Lower leg skin (tissue), 4 donors: ENCODE data around the gene TTC34. TPM values are rescaled to one million over a fixed set of nuclear protein-coding genes. Genes with fewer than 3 reads are reported as not detected.

Source experiments
- DNase-seq, 2 donors: peaks; one replicate each; pipeline ENCODE4 v3.0.0-alpha.2; 2019; ENCODE audit warnings: low spot score in 2 of 2
- H3K4me3 ChIP-seq: fragments of 200-600 bp; sonication (generic); 2 replicates; pipeline ENCODE4 v1.5.1; 2017; ENCODE audit warnings: mild to moderate bottlenecking, low read depth; ENCODE audit not compliant: poor library complexity, severe bottlenecking
- POLR2A ChIP-seq, 2 donors: fragments of 450-650 bp; IDR thresholded peaks; one replicate each; pipeline ENCODE4 v1.6.1; 2016 to 2017; ENCODE audit warnings: antibody characterized with exemption in 2 of 2, mild to moderate bottlenecking in 1 of 2, moderate library complexity in 1 of 2
- WGBS, 2 donors: methylation state at CpG; one replicate each; pipeline ENCODE4 v1.1.5; 2018; 5-methylcytosine and 5-hydroxymethylcytosine counted together
- intact Hi-C: fragments of 100-400 bp; cut with DNase I; formaldehyde crosslinking; loops from one replicate; pipeline ENCODE4 v1.15.0; 2023; ENCODE audit warnings: low total_unique reads
- total RNA-seq, 4 donors: library from RNA; depleted of rRNA; stranded (reverse); fragments of >200 nt; gene quantifications; one replicate each; pipeline ENCODE4 v1.1.0, GENCODE V29; 2016
- TF ChIP-seq, protein P1 (sequence below), 3 donors: fragments of 450-650 bp; IDR thresholded peaks; one replicate each; pipeline ENCODE4 v1.5.1; 2016; ENCODE audit warnings: antibody characterized with exemption in 3 of 3, mild to moderate bottlenecking in 3 of 3, moderate library complexity in 2 of 3

The TTC34 gene
- total RNA-seq, 4 donors from 2014 or later = 0.07 to 0.23 (median 0.17) TPM

DNA sequence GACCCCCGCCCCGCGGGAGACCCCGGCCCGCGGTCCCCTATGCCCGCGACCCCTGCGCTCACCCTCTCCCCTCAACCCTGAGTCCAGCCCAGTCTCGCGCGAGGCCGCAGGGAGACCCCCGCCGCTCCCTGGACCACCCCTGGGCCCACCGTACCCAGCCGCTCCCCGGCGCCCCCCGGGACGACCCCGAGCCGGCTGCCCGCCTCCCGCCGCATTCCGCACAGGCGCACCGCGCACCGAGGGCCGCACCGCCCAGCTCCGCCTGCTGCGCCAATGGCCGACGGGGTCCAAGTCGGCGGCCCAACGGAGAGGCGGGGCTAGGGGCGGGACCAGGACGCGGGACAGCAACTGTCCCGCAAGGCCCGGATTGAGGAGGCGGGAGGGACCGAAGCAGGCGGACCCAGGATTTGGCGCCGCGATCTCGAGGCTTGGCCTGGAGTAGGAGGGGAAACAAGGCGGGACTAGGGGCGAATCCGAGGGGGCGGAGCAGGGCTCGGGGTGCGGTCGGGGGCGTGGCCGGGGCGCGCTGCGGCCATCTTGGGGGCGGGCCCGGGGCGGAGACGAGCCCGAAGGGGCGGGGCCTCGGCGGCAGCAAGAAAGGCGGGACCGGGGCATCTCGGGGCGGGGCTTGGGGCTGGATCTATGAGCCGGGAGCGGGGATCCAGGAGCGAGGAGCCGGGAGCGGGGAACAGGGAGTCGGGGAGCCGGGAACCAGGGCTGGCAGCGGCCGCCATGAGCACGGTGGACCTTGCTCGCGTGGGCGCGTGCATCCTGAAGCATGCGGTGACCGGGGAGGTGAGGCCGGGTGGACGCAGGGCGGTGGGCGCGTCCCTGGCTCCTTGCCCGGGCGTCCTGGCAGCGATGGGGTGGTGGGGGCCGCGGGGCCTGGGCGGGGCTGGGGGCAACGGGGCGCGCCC, 215.1 kb downstream of the TTC34 start, which contains the start of gene PRXL2B:
Gene PRXL2B (plus strand): TSS at position 624 of the 917 bp plus-strand sequence. CDS start 109 bp downstream, at position 733.
- peak in 1 of 2 donors; percentile 70 for TF ChIP-seq POLR2A (IDR thresholded peaks at IDR 0.05)
- TF ChIP-seq, protein P1, sequence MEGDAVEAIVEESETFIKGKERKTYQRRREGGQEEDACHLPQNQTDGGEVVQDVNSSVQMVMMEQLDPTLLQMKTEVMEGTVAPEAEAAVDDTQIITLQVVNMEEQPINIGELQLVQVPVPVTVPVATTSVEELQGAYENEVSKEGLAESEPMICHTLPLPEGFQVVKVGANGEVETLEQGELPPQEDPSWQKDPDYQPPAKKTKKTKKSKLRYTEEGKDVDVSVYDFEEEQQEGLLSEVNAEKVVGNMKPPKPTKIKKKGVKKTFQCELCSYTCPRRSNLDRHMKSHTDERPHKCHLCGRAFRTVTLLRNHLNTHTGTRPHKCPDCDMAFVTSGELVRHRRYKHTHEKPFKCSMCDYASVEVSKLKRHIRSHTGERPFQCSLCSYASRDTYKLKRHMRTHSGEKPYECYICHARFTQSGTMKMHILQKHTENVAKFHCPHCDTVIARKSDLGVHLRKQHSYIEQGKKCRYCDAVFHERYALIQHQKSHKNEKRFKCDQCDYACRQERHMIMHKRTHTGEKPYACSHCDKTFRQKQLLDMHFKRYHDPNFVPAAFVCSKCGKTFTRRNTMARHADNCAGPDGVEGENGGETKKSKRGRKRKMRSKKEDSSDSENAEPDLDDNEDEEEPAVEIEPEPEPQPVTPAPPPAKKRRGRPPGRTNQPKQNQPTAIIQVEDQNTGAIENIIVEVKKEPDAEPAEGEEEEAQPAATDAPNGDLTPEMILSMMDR (IDR thresholded peaks at IDR 0.05) = no peak
- peak within 1 kb of the TSS; percentile 42 for H3K4me3 ChIP-seq
- 0 to 1% methylated on average over 52 to 67 of the region's 107 CpGs for WGBS, 2 donors
- DNase-seq = peak; percentile 99 to 100
- intact Hi-C loops = no loop called here

Other genes with a start within 250 kb of the TTC34 start
- gene TNFRSF14, start 245.3 kb downstream of the TTC34 start, total RNA-seq = 10 to 100 TPM; 35.2 to 43.6 (median 38.3) TPM
- gene PRXL2B, start 214.9 kb downstream of the TTC34 start, total RNA-seq = 10 to 100 TPM in 3 of 4 donors, 1 to 10 TPM in 1; 5.6 to 16.4 (median 12.0) TPM
- gene MMEL1, start 168.7 kb downstream of the TTC34 start, total RNA-seq = 1 to 10 TPM in 3 of 4 donors, under 1 TPM in 1; 0.27 to 3.5 (median 1.6) TPM
- not detected for gene ACTRT2, start 219.8 kb upstream of the TTC34 start, total RNA-seq